Activated gamma-delta T cell treated with anti-CD3 and anti-CD28 coated beads, Interleukin-2, amount 50 U/mL, for 16 hours (primary cell): ENCODE data around the gene CCDC192.

Experiments used
- DNase-seq: peaks from one replicate; pipeline ENCODE4 v3.0.0-alpha.2; 2020; ENCODE audit warnings: low read depth

The CCDC192 gene

DNA sequence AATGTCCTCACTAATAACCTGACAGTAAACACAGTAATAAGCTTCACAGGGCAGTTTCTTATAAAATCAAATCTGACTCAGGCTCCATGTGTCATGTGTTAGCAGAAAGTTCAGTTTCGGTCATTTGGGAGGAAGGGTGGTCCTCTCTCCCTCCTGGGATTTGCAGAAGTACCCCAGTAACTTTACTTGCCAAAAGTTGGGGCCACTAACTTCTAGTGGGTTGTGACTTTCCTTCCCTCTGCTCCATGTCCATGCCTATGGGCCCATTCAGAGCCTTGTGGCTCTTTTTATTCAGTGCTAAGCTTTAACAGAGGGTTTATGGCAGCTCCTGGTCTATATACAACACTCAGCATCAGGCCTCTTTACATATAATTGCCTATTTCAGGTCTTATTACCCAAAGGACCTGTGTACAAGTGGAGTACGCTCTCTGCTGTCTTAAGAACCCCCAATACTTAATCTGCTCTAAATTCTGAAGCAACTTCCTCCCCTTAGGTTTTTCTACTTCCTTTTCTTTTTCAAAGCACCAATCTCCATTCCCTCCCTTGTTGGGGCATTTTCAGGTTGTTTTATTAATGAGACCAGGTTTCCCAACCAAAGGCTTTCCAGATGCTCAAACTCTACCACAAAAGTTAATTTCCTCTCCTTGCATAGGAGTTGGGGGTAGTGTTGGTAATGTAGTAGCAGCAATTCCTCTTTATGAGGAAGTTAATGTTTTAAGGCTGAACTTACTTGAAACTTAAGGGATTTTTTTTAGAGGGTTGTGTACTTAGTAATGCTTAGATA lies 107.7 kb downstream of the CCDC192 start:
- no peak for DNase-seq

DNA sequence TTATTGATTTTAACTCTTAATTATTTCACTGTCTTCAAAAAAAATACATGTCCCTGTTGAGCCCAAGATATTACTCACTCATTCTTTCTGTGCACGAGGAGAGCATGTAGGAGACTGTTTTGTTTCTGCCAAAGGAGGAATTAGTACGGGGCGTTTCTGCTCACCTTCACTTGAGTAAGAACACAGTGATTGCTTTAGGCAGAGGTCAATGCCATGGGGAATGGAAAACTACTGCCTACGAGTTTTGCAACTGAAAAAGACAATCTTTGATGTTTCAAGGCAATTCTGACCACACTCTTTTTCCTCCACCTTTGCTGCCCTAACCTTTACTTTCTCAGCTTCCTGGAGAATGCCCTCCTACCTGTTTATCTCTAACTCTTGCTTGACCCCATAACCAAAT lies 109.4 kb downstream of the CCDC192 start:
- DNase-seq, result no peak

DNA sequence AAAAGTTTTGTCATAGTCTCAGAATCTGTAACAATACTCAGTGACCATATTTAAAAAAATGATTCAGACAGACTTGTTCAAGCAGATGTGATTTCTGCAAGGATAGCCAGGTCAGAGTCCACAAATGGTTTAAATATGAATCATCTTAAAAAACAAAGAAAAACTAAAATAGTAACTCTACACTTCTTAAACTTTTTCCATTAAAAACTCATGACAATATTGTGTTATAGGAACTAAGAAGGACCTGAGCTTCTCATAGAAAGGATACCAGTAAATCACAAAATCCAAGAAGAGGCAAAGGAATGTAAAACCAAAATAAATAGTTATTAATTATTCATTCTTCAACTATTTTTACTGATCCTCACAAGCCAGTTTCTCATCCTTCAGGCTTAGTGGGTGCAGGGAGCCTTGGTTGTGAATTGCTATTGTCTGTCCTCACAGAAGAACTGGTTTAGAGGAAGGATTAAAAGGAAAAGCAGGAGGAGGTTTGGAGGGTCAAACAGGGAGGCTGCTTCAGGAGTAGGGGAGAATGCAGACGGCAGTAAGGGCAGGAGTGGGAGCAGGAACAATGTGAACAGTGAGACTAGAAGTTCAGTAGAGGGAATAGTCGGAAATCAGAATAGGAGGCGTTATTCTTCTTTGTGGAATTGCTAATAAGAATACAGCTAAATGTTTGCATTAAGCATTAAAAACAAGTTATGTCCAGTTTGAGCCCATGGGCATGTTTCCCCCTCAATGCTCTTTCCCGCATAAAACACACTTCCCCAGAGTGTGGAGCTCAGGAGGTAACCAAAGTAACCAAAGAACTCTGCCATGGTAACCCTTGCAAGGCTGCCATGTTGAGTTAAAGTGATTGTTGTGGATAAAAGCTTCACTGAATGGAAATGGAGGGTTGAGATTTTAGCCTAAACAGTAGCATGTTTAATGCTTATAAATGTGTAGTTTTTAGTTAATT lies 110.7 kb downstream of the CCDC192 start:
- no peak for DNase-seq

DNA sequence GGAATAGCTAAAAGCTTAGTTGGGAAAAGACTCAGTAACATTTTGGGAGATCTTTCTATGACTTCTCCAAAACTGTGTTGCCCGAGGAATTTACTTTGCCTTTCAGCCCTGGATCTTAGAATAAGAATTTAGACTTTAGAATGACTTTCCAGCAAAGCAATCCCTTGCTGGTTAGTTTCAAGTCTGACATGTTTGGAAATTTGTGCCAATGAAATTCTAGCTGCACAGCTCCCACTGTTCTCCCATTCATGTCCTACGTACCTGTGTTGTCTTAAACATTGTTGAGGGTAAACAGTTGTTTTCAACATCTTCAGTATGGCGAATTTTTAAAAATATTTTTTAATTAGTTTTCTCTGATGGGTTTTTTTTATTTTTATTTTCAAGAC lies 111.4 kb downstream of the CCDC192 start:
- no peak for DNase-seq

DNA sequence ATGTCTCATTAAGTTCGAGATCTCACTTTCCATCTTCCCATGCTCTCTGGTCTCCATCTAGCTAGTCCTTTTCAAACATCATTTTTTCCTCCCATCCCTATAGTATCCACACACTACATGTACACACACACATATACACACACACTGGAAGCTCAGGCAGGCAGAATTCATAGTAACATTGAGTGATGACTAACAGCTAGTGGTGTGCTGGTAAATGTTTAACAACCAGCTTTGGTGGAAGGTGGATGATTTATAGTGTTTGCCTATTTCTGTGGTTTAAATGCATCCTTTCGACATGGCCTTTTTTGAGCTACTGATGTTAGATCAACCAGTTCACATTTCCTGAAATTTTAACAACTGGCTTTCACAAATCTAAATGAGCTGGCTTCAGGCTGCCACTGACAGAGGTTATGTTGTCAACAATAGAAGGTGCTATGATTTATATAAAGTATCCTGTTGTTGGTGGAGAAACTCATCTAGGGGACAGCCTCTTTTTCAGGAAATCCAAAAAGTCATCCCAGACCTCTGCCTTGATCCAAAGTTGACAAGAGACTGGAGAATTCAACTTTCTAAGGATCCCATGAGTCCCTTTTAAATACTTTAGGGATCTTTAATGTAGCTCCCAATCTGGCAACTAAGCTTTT lies 117.8 kb downstream of the CCDC192 start:
- DNase-seq, result no peak

DNA sequence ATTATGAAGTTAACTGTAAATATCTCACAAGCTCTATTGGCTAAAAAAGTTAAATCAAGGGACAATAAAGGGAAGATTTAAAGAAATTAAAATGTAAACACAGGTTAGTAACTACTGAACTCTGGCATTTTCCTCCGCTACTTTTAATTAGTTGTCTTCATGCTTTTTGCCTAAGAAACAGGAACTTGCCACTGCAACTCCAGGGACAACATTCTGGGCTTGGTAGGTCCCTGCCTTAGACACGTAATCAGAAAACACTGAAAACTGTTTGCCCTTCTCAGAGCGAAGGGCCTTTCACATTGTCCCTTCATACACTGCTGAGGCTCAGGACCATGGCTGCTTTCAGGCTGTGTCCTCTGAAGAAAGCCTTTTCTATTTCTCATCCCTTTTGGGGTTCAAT lies 118.7 kb downstream of the CCDC192 start:
- DNase-seq, result no peak

DNA sequence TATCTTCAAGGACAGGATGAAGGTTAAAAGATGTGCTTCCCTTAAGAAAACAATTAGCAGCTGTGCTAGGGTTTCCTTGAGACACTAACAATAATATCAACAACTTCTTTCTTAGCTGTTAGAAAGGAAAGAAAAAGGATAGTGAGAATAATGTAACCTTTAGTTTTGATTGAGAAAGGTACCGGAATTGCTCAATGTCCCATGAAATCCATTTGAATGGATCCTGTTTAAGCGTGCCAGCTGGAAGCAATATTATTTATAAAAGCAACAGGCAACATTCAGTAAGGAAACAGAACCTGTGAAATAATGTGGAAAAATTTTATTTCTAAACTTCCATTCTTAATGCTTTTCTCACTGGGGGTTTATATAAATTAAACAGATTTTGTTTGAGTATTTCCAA lies 120.9 kb downstream of the CCDC192 start:
- DNase-seq, result no peak

DNA sequence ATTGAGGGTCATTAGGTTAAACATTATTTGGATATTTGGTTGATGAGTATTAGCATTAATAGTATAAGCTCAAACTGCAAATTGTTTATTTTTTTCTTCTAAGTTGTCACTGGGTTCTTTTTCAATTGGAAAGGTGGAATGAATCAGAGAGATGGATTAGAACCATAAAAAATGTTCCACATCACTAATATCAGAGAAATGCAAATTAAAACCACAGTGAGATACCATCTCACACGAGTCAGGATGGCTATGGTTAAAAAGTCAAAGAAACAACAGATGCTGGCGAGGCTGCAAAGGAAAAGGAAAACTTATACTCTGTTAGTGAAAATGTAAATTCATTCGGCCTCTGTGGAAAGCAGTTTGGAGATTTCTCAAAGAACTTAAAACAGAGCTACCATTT lies 122.8 kb downstream of the CCDC192 start:
- no peak for DNase-seq

DNA sequence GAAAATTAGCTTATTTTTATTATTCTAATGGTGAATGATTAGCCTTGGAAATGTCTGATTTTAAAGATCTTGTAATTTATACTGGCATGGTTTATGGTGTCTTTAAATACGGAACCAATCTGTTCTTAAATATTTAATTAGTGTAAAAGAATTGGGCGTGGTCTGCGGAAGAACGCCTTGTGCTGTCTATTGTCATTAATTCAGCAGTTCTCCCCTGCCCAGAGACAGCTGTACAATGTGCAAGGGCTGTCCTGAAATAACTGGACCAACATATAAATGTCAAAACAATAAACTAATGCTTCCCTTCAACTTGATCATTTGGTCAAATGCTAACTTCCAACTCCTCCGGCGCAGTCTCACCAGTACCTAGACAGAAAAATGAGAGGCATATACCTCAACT lies 124.3 kb downstream of the CCDC192 start:
- DNase-seq, result no peak

DNA sequence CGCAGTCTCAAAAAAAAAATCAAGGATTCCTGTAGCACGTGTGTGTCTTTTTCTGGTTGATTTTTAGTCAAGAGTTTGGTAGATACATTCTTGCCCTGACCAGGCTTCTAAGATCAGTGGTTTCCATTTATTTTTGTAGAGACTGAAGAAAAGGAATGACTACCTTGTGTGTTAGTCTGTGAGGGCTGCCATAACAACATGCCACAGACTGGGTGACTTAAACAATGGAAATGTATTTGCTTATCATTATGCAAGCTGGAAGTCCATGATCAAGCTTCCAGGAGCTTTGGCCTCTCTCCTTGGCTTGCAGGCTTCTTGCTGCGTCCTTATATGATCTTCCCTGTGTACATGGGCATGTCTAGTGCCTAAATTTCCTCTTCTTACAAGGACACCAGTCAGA lies 127.0 kb downstream of the CCDC192 start:
- DNase-seq, result no peak

DNA sequence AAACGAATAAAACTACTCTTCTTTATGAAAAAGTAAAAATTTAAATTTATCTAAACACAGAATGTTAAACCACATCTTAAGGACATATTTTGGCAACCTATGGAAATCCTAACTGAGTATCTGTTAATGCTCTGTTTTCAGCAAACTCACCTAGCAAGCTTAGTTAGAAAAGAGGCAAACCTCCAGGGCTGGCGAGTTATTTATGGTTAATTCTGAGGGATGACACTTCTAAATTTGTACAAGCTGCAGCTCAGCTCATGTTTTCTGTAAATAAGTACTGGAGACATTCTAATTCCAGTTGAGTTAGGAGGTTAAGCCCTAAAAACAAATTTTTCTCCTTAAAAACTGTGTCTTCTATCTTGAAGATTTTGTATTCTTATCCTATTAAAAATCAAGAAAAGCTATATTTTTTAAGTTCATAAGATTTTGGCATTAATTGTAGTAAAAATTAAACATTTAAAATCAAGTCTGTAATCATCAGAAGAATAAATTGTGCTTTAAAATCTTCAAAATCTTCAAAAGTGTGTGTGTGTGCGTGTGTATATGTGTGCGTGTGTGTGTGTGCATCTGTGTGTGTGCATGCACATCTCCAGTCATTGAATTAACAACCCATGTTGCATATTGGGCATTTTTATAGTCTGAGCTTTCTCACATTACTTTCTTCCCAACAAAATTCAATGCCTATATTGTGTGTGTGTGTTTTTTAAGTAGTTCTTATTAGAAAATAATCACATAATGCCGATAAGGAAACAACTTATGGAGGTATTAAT lies 127.8 kb downstream of the CCDC192 start:
- DNase-seq, result no peak

DNA sequence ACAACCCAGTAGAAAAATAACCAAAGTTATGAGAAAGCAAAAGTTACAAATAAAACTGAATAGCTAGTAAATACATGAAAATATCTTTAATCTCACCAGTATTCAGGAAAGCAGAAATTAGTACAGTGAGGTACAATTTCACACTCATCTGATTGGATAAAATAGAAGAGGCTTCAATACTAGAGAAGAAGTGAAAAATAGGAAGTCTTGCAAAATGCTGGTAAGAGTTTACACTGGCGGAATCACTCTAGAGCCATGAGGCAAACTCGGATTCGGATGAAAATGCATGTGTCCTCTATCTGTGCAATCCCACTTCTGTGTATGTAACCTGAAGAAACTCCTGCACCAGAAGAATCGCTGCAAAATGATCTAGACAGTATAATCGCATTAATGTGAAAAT lies 128.9 kb downstream of the CCDC192 start:
- DNase-seq, result no peak

DNA sequence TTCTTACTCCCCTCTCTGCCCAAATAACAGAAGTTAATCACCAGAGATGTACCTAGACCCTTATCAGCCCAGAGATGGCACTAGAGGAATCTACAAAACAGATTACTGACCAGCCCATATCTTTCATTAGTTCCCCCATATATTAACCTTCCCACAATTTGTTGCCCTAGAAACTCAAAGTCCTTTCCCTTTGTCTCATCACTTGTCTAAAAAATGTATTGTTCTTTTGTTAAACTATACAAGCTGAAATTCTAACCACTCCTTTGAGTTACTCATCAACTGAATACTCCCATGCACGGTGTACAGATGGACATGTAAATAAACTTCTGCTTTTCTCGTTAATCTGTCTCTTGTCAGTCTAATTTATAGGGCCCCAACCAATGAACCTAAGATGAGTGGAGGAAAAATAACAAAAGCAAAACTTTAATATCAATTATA lies 130.9 kb downstream of the CCDC192 start:
- no peak for DNase-seq

DNA sequence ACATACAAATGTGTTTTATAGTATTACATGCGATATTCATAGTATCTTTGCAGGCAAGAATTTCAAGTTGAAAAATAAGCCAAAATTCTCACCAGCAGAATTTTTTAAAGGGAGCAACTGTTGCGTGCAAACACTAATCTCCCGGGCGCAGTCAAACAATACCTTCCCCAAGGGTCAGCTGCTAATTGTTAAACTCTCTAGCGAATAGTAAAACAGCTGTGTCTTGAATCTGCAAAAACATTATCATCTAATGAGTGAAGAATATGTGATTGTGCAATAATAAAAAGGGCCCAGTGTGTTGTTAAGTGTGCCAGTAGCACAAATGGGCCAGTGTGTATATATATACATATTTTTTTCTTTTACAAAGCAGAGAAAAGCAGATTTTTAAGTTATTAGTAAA lies 131.4 kb downstream of the CCDC192 start:
- DNase-seq, result no peak

DNA sequence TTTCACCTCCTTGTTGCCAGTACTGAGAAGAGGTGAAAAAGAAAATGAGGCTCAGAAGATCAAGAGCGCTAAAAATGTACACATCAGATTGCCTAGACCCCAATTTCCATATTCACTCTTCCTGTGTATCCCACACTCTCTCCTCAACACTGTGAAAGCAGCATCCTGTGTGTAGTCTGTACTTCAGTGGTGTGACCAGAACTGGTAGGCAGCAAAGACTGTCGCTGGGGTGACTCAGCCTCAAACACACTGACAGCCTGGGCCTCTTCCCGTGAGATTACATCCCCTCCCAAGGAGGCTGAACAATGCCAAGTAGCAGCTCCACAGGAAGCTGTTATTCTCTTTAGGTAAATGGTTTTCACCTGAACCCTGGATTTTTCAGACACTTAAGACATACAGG lies 135.5 kb downstream of the CCDC192 start:
- DNase-seq, result no peak

DNA sequence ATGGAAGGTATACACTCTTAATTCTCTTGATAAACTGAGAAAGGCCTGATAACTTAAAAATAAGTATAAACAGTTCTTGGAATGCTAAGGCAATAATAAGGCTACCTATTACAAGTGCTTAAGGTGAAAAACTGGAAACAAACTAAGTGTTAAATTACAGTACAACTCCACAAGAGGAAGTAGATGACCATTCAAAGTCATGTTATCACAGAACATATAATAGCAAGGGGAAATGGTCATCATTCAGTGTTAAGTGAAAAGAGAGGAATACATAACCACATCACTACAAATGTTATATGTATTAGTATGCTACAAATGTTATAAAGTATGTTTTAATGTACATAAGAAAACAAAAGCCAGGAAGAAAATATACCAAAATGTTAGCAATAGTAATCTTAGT lies 135.9 kb downstream of the CCDC192 start:
- DNase-seq, result no peak

DNA sequence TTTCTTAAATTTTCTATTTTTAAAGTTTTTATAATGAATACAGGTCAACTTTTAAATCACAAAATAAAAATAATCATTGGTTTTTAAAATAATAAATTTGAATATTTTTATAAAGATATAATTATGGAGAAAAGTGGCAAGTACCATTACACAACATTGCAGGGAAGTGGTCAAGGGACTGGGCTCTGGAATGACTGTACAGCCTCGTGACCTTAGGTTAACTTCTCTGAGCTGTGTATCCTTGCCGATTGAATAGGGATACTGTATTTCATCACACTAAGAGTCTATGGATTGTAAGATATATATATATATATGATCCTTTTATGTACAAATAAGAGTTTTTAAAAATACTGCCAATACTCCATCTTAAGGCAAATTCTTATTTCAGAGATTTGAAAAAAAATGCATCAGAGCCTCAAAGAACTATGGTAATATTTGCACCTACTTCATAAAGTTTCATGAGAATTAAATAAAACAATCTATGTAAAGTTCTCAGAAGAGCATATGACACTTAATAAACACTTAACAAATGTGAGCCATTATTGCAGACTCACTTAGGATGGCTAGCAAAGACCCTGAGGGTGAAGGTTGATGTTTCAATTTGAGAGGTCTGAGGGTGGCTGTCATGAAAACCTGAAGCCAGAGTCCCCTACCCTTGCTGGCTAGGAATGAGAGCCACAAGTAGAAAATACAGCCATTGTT lies 136.5 kb downstream of the CCDC192 start:
- no peak for DNase-seq

DNA sequence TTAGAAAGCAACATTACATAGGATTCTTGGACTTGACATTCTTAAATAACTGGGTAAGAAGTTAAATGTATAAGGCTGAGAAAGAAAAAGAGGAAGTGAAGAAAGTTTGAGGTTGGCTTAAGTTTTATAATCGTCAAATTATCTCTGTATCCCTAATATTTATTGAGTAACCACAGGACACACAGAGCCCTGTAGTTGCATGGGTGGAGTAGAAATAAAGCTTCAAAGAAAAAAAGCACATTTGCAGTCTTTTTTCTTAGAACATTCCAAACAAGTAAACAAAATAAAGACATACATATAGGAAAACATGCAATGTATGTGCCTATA lies 137.0 kb downstream of the CCDC192 start:
- DNase-seq, result no peak

DNA sequence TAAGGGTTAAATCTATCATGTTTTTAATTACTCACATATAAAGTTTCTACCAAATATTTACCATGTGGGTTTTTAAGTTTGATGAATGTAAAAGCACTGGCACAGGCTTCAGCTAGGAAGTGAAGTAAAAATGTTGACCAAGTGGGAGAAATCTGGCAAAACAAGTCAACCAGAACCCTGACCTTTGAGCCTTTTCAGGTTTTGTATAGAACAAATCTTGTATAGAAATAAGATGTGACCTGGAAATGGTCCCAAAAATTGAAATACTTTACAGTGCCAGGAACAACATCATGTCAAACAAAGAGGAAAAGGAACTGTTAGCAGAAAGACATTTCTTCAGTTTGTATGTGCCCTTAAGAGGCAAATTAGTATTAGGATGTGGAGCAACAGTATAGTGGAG lies 137.6 kb downstream of the CCDC192 start:
- DNase-seq, result no peak

DNA sequence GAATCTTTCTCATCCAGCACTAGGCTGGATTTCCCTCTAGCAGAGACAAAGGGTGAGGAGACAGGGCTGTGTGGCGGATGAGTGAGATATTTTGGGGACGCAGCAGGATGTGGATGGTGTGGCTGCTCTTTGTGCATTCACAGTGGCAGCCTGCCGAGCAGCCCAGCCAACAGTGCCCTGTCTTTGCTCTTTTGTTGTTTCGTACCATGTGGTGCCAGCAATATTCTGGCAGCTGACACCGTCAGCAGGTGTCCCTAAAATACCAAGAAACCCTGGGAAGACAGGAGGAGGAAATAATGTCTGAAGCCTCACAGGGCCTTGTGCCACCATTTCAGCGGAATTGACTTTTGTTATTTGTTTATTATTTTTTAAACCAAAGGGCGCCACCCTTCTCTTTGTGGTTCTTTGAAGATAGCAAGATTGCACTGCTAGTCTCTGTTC lies 141.4 kb downstream of the CCDC192 start:
- DNase-seq, result no peak

DNA sequence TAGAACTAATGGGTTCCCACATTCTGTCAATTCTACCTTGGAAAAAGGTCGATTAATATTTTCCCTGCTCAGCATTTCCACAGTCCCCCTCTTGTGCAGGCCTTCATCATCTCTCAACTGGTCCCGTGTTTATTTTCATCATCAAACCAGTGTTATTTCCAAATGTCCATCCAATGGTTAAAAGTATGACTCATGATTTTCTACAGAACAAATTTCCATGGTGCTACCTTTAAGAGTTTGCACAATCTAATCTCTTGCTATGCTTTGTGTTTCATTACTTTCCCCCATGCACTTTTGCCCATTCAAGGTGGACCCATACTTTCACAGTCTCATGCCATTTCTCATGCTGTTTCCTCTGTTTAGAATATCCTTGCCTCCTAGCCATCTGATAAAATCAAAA lies 143.7 kb downstream of the CCDC192 start:
- DNase-seq, result no peak
